K562 (cell line): ENCODE data around the gene LANCL3.
"Not testable (repeated sequence)": the region's sequence is repeated elsewhere in the genome, so short reads cannot be mapped to it uniquely, and the experiment has no call there.

ENCODE experiments used
- DPF2 ChIP-seq: fragments of 450-650 bp; IDR thresholded peaks from 2 replicates; pipeline ENCODE4 v1.6.1; 2016
- E2F4 ChIP-seq: sonication (generic); formaldehyde crosslinking; IDR thresholded peaks from 2 replicates; pipeline ENCODE4 v1.8.0; 2022; ENCODE audit warnings: mild to moderate bottlenecking, low read depth, missing genetic modification reagents

- TF ChIP-seq DPF2, E2F4: not testable (repeated sequence)
Observed at GRCh38 chrX:37572108-37572587, 687 bp downstream of the LANCL3 start.
